GM18505 (cell line): Measurements from ENCODE around the gene HPSE2.

Source experiments
- ATAC-seq: cut with Tn5 transposase; IDR thresholded peaks from one replicate; pipeline ENCODE4 v1.9.1; 2021; ENCODE audit not compliant: unreplicated experiment
- POLR2A ChIP-seq: IDR thresholded peaks from 4 replicates; pipeline ENCODE4 v1.6.1; 2011; ENCODE audit warnings: borderline replicate concordance; ENCODE audit not compliant: insufficient read depth, insufficient read length; ENCODE audit errors: extremely low read depth

The HPSE2 gene

GRCh38 chr10:98951269-98952000 lies 284.2 kb downstream of the HPSE2 start:
- ATAC-seq = no peak
- no peak for TF ChIP-seq POLR2A

- ATAC-seq = no peak
- TF ChIP-seq POLR2A = no peak
These were observed 285.5 kb downstream of the HPSE2 start for GRCh38 chr10:98950106-98950505.

GRCh38 chr10:98949306-98949705 lies 286.3 kb downstream of the HPSE2 start:
- TF ChIP-seq POLR2A = no peak
- ATAC-seq = no peak

GRCh38 chr10:98943681-98944080 lies 292.0 kb downstream of the HPSE2 start:
- no peak for ATAC-seq

GRCh38 chr10:98929709-98930108 lies 305.9 kb downstream of the HPSE2 start:
- ATAC-seq = no peak
- TF ChIP-seq POLR2A = no peak

More at GRCh38 chr10:98943681-98944080, 292.0 kb downstream of the HPSE2 start:
- TF ChIP-seq POLR2A = no peak

GRCh38 chr10:98925651-98926050 lies 310.0 kb downstream of the HPSE2 start:
- no peak for ATAC-seq
- no peak for TF ChIP-seq POLR2A

GRCh38 chr10:98924526-98924925 lies 311.1 kb downstream of the HPSE2 start:
- ATAC-seq = no peak
- TF ChIP-seq POLR2A = no peak

GRCh38 chr10:98921316-98921715 lies 314.3 kb downstream of the HPSE2 start:
- ATAC-seq = no peak
- no peak for TF ChIP-seq POLR2A

- ATAC-seq = no peak
- no peak for TF ChIP-seq POLR2A
These were observed 314.8 kb downstream of the HPSE2 start for GRCh38 chr10:98920807-98921206.

- no peak for ATAC-seq
- no peak for TF ChIP-seq POLR2A
These were observed 315.3 kb downstream of the HPSE2 start for GRCh38 chr10:98920360-98920759.

GRCh38 chr10:98919899-98920298 lies 315.8 kb downstream of the HPSE2 start:
- TF ChIP-seq POLR2A = no peak
- ATAC-seq = no peak

- no peak for TF ChIP-seq POLR2A
- ATAC-seq = no peak
These were observed 317.8 kb downstream of the HPSE2 start for GRCh38 chr10:98917828-98918227.

- no peak for TF ChIP-seq POLR2A
- ATAC-seq = no peak
These were observed 319.0 kb downstream of the HPSE2 start for GRCh38 chr10:98916526-98917125.

GRCh38 chr10:98915911-98916310 lies 319.7 kb downstream of the HPSE2 start:
- no peak for TF ChIP-seq POLR2A
- no peak for ATAC-seq

- no peak for ATAC-seq
- TF ChIP-seq POLR2A = no peak
These were observed 325.1 kb downstream of the HPSE2 start for GRCh38 chr10:98910546-98910945.

GRCh38 chr10:98910048-98910447 lies 325.6 kb downstream of the HPSE2 start:
- no peak for ATAC-seq
- no peak for TF ChIP-seq POLR2A
